Hepatocyte (in vitro differentiated cells): ENCODE data around the gene COBL.

Experiments used
- EZH2phosphoT487 ChIP-seq: fragments of 200-600 bp; sonication (generic); IDR thresholded peaks from one replicate; pipeline ENCODE4 v1.6.1; 2018; ENCODE audit warnings: antibody characterized with exemption, mild to moderate bottlenecking, low read depth, moderate library complexity; ENCODE audit not compliant: unreplicated experiment, severe bottlenecking
- TF ChIP-seq, protein P1 (sequence below): fragments of 200-600 bp; sonication (generic); IDR thresholded peaks from 2 replicates; pipeline ENCODE4 v1.5.1; 2016; ENCODE audit warnings: antibody characterized with exemption, mild to moderate bottlenecking; ENCODE audit not compliant: poor library complexity

DNA sequence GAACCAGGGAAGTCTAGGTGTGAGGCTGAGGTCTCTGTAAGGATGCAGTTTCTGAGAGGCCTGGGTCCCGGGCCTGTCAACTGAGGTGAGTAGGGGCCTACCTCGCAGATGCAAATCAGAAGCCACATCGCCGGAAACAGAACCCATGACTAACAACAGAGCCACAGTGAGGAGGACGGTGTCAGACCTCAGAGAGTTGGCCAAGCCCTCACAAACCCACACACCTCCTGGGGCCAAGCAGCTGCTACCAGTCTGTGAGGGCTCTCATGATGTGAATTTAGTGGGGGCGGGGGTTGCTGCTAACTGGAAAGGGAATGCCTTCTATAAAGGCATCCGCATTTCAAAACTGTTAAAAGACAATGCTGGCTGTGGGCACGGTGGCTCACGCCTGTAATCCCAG, 103.0 kb downstream of the COBL start:
- no peak for TF ChIP-seq EZH2phosphoT487
- TF ChIP-seq, protein P1, sequence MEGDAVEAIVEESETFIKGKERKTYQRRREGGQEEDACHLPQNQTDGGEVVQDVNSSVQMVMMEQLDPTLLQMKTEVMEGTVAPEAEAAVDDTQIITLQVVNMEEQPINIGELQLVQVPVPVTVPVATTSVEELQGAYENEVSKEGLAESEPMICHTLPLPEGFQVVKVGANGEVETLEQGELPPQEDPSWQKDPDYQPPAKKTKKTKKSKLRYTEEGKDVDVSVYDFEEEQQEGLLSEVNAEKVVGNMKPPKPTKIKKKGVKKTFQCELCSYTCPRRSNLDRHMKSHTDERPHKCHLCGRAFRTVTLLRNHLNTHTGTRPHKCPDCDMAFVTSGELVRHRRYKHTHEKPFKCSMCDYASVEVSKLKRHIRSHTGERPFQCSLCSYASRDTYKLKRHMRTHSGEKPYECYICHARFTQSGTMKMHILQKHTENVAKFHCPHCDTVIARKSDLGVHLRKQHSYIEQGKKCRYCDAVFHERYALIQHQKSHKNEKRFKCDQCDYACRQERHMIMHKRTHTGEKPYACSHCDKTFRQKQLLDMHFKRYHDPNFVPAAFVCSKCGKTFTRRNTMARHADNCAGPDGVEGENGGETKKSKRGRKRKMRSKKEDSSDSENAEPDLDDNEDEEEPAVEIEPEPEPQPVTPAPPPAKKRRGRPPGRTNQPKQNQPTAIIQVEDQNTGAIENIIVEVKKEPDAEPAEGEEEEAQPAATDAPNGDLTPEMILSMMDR: no peak
